Glomerular endothelial cell (primary cell): ENCODE data around the gene ADCK1. TPM values are rescaled to one million over a fixed set of nuclear protein-coding genes. Genes with fewer than 3 reads are reported as not detected.
A peak's percentile ranks its signal among the peaks of the same experiment; 100 is the strongest.
"Not testable (repeated sequence)": the region's sequence is repeated elsewhere in the genome, so short reads cannot be mapped to it uniquely, and the experiment has no call there.

Source experiments
- DNase-seq: peaks from one replicate; pipeline ENCODE4 v3.0.0-alpha.2; 2011; ENCODE audit warnings: low read depth, low spot score; ENCODE audit errors: extremely low read depth
- total RNA-seq: library from RNA; depleted of rRNA; stranded (reverse); fragments of >200 nt; gene quantifications from 2 replicates; pipeline ENCODE4 v1.2.3, GENCODE V29; 2015

ADCK1 gene
- total RNA-seq, 1 donor from 2014 or later: 12.7 TPM

DNA sequence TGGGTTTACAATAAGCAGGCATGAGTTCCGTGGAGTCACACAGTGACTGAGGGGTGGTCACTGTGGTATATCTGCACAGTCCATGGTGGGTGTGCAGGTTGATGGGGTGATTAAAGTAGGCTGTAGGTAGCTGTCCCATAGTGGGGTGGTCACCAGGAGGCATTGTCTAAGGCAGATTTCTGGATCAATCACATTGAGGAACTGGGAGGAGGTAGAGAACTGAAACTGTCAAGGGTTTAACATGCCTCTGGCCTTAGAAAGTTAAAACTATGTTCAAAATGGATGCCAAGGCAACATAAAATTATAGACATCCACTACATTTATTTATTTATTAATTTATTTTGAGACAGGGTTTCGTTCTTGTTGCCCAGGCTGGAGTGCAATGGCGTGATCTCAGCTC, 8.3 kb downstream of the ADCK1 start:
- DNase-seq: no peak

DNA sequence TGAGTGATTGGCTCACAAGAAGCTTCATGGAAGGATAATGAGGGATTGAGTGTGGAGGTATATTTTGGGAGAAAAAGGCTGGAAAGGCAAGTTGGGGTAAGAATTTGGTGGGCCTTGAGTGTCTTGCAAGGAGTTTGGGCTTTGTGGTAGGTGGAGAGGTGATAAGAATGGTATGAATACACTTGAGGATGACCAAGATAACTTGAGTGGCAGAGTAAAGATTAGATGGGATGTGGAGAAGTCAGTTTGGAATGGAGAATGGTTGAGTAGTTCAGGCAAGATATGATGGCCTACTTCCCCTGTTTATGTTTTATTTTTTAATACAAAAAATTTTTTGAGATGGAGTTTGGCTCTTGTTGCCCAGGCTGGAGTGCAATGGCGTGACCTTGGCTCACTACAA, 9.1 kb downstream of the ADCK1 start:
- DNase-seq: no peak

GRCh38 chr14:77812028-77812427, 12.1 kb downstream of the ADCK1 start:
- DNase-seq: no peak

GRCh38 chr14:77812682-77813081, 12.8 kb downstream of the ADCK1 start:
- DNase-seq: not testable (repeated sequence)

GRCh38 chr14:77822307-77822706, 22.4 kb downstream of the ADCK1 start:
- DNase-seq: no peak

DNA sequence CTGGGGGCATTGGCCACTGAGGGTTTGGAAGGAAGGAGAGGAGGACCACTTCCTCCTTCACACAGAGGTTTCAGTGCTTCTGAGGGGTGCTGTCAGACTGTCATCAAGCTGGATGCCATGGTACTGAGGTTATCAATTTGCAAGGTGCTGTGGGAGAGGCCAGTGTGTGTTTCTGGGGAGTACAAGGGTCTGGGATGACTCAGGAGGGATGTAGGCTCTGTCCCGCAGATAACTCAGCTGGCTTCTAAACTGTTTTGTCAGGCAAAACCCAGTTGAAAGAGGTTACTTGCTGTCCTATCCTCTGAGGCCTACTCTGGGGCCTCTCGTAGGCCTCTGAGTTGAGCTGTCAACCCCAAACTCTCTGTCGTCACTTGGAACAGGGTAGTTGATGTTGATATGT, 22.8 kb downstream of the ADCK1 start:
- no peak for DNase-seq

GRCh38 chr14:77823378-77823777, 23.5 kb downstream of the ADCK1 start:
- no peak for DNase-seq

DNA sequence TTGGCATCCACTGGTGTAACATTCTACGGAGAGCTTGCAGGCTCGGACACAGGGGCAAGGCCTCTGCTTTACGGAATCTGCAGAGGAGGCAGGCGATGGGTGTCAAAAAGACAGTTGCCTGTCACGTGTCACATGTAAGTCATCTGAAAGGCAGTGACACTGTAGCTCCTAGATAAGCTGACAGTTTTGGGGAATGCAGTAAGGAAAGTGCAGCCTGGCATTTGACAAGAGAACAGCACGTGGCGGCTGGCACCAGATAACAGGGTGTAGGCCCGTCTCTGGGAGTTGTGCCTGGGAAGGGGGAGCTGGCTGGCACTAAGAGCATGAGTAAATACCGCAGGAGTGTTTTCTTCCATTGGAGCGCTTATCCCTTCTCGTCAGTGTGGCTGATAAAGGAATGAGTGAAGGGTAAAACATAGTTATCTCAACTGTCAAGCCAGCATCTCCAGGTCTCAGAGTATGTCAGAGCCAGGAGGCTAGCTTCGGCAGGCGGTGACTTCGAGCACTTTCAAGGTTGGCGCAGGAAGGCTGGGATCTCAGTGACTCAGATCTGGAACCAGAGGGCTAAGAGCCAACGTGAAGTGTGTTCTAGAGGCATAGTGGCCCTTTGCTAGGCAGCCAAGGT, 26.1 kb downstream of the ADCK1 start:
- DNase-seq: no peak

DNA sequence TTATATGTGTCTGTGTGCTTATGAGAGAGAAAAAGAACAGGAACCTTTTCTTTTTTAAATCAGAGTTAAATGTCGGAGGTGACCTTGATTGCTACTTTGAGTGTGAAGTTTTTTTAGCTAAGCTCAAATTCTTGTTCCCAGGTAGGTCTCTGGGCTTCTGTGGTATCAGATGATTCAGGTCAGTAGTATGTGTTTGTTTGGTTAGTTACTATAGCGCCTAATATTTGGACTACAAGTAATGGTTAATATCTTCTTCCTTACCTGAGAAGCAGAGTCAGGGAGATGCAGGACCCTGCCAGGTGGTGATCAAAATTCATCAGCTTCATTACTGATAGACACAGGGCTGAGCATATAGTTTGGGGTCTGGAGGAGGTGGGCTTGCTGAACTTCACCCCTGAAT, 30.8 kb downstream of the ADCK1 start:
- no peak for DNase-seq

- no peak for DNase-seq
Observed at GRCh38 chr14:77832297-77832696, 32.4 kb downstream of the ADCK1 start.

GRCh38 chr14:77837926-77838325, 38.0 kb downstream of the ADCK1 start:
- no peak for DNase-seq

- no peak for DNase-seq
Observed at GRCh38 chr14:77838831-77839511, 39.1 kb downstream of the ADCK1 start.

DNA sequence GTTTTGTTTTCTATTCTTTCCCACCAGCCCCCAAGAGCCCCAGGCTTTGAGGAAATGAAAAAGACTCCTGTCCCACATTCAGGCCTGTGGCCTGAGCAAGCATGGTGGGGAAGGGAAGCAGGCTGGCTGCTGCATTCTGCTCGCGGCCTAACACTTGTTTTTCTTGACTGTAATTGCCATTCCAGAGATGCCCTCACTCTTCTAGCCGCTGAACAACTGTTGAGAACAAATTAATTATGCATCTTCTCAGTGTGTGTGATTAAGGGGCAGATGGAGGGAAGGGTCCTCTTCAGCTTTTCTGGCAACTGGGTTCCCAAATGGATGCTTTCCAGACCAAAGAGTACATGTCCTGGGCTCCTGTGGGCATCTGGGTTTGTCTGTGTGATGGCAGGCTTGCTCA, 43.3 kb downstream of the ADCK1 start:
- DNase-seq: no peak

GRCh38 chr14:77843651-77844050, 43.7 kb downstream of the ADCK1 start:
- no peak for DNase-seq

- no peak for DNase-seq
Observed at GRCh38 chr14:77844802-77845201, 44.9 kb downstream of the ADCK1 start.

GRCh38 chr14:77848031-77848430, 48.1 kb downstream of the ADCK1 start:
- DNase-seq: no peak

DNA sequence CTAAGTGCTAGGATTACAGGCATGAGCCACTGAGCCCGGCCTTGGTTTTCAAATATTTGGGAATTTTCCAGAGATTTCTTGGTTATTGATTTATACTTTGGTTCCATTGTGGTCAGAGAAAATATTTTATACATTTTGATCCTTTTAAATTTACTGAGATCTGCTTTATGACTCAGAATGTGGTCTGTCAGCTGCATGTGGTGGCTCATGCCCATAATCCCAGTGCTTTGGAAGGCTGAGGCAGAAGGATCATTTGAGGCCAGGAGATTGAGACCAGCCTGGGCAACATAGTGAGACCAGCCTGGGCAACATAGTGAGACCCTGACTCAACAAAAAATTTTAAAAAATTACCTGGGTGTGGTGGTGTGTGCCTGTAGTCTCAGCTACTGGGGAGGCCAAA, 49.8 kb downstream of the ADCK1 start:
- no peak for DNase-seq

DNA sequence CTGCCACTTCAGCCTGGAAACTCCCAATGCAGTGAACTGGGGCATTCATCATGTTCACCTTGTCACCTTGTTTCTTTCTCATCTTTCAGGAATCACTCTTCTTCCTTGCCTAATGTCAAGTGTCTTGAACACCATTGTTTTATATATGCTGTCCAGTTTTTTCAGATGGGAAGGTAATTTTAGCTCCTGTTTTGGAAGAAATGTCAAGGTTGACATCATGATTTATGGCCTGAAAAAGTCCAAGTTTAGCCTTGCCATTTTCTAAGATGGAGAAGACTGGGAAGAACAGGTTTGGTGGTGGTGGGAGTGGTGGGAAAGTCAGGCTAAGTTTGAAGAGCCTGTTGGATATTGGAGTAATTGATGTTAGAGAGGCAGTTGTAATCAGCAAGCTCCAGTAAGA, 54.0 kb downstream of the ADCK1 start:
- DNase-seq: no peak

GRCh38 chr14:77856941-77857340, 57.0 kb downstream of the ADCK1 start:
- DNase-seq: no peak

DNA sequence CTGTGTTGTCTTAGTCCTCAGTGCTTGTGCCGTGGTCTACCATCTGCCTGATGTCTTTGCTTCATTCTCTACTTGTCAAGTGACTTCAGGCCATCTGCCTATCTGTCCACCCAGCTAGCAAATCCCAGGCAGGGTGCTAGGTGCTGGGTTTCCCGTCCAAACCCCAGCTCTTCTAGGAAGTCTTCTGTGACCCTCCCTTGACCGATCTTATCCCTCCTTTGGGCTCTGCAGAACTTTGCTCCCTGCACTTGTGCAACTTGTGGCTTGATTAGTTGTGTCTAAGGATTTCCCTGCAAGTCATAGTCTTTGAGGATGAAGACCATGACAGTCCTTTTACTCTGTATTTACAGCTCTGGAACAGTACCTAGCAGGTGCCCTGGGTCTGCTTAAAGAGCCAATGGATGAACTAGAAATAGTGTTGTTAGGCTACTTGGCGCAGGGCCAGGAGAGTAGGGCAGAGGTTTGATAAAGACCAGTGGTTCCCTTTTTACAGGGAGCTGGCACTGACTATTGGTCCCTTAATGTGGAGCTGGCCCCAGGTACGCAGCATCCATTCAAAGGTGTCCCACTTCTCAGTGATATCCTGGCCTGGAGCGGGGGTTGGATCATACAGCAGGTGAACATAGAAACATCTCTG, 60.1 kb downstream of the ADCK1 start:
- no peak for DNase-seq

DNA sequence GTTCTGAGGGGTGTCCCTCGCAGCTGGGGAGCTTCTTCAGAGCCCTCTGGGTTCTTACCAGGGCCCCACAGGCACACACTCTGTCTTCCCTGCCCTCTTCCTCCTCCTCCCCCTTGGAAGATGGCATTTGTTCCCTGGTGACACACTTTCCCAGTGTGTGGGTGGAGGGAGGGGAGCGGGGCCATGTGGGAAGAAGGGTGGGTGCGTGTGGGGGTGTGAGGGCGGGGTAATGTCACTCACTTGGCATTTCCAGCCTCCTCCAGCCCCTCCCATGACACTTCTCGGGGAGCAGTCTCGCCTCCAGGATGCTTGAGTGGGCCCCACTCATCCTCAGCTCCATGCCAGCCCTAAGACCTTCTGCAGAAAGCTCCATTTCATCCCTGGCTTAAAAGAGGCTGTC, 61.3 kb downstream of the ADCK1 start:
- DNase-seq: no peak

DNA sequence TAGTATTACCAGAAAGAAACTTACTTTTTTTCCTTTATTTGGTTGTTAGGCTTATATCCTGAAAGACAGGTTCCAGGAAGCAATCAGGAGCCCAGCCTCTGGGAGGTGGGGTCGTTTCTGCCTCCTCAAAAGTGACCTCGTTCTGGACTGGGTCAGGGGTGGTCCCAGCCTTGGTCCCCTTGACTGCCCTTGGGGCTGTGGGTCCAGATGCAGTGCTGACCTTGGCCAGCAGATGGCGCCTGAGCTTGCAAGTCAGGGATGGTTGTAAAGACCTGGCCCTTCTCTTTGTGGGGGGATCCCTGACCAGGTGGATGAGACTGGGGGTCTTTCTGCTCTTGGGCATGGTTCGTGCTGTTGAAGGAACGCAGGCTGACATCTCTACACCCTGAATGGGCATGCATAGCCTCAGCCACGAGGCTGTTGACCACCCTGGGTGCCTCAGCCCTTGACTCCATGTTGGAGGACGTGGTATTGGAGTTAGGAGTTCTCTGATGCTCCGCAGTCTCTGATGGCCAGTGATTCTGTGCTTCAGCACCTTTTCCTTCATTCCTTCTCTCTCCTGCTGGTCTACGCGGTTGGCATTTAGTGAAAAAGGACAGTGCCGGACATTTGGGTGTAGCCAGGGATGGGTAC, 62.4 kb downstream of the ADCK1 start:
- DNase-seq: peak; percentile 34
